Measurements from ENCODE around the gene PLA2G4E.
A peak's percentile ranks its signal among the peaks of the same experiment; 100 is the strongest.

PLA2G4E gene

GRCh38 chr15:41981371-41982132 is 39.3 kb downstream of the PLA2G4E start:
- H3K4me3 ChIP-seq (ENCODE audit: low read depth, low read length), result no peak overlapping the region

GRCh38 chr15:41980654-41981323 is 40.1 kb downstream of the PLA2G4E start:
- no peak overlapping the region for H3K4me3 ChIP-seq (ENCODE audit: low read depth, low read length)

- no peak overlapping the region for H3K4me3 ChIP-seq (ENCODE audit: low read depth, low read length)
Measured at GRCh38 chr15:41979493-41980266, 41.2 kb downstream of the PLA2G4E start.

- H3K4me3 ChIP-seq (ENCODE audit: low read depth, low read length), result no peak overlapping the region
Measured at GRCh38 chr15:41978534-41978933, 42.3 kb downstream of the PLA2G4E start.

GRCh38 chr15:41977757-41978383 is 43.0 kb downstream of the PLA2G4E start:
- no peak overlapping the region for H3K4me3 ChIP-seq (ENCODE audit: low read depth, low read length)

GRCh38 chr15:41975669-41976068 is 45.2 kb downstream of the PLA2G4E start:
- H3K4me3 ChIP-seq (ENCODE audit: low read depth, low read length), result no peak overlapping the region

- no peak overlapping the region for H3K4me3 ChIP-seq (ENCODE audit: low read depth, low read length)
Measured at GRCh38 chr15:41974041-41974440, 46.8 kb downstream of the PLA2G4E start.

- H3K4me3 ChIP-seq (ENCODE audit: low read depth, low read length), result peak within 1 kb of the TSS; percentile 96
Measured at GRCh38 chr15:41972253-41973242, 48.3 kb downstream of the PLA2G4E start, which contains the start of gene EHD4. EHD4 (minus strand) TSS chr15:41972557; CDS start chr15:41972494, 63 bp downstream.

GRCh38 chr15:41971895-41972252 is 49.0 kb downstream of the PLA2G4E start:
- peak overlapping the region; percentile 96 for H3K4me3 ChIP-seq (ENCODE audit: low read depth, low read length)

- peak overlapping the region; percentile 96 for H3K4me3 ChIP-seq (ENCODE audit: low read depth, low read length)
Measured at GRCh38 chr15:41971089-41971894, 49.5 kb downstream of the PLA2G4E start.

GRCh38 chr15:41970456-41970855 is 50.4 kb downstream of the PLA2G4E start:
- no peak overlapping the region for H3K4me3 ChIP-seq (ENCODE audit: low read depth, low read length)

GRCh38 chr15:41969851-41970431 is 50.9 kb downstream of the PLA2G4E start:
- H3K4me3 ChIP-seq (ENCODE audit: low read depth, low read length), result no peak overlapping the region

GRCh38 chr15:41968701-41969100 is 52.1 kb downstream of the PLA2G4E start:
- no peak overlapping the region for H3K4me3 ChIP-seq (ENCODE audit: low read depth, low read length)

- H3K4me3 ChIP-seq (ENCODE audit: low read depth, low read length), result no peak overlapping the region
Measured at GRCh38 chr15:41967506-41968206, 53.2 kb downstream of the PLA2G4E start.

- H3K4me3 ChIP-seq (ENCODE audit: low read depth, low read length), result no peak overlapping the region
Measured at GRCh38 chr15:41966920-41967465, 53.8 kb downstream of the PLA2G4E start.

GRCh38 chr15:41966414-41966812 is 54.4 kb downstream of the PLA2G4E start:
- no peak overlapping the region for H3K4me3 ChIP-seq (ENCODE audit: low read depth, low read length)

- H3K4me3 ChIP-seq (ENCODE audit: low read depth, low read length), result no peak overlapping the region
Measured at GRCh38 chr15:41965441-41966413, 55.1 kb downstream of the PLA2G4E start.
